Stimulated activated CD4-positive, alpha-beta T cell treated with anti-CD3 and anti-CD28 coated beads, TNF-alpha, amount 100 ng/mL, for 48 hours (primary cell): ENCODE results near the gene MKRN2.
"Not testable (repeated sequence)": the region's sequence is repeated elsewhere in the genome, so short reads cannot be mapped to it uniquely, and the experiment has no call there.

Source experiments
- DNase-seq, 3 donors: peaks; one replicate each; pipeline ENCODE4 v3.0.0-alpha.2; 2020; ENCODE audit warnings: low read depth in 3 of 3

MKRN2 gene

DNA sequence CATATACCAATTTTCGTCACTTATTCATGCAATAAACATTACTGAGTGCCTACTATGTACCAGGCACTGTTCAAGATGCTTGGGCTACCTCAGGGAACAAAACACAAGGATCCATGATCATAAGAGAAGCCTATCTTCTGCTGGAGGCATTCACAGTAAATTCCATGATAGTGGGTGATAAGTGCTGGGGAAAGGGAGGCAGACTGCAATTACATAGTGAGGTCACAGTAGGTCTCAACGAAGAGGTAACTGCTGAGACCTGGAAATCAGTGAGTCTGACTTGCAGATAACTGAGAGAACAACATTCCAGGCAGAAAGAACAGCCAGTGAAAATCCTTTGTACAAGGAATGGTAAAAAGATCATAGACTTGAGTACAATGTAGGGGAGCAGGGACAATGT is 73.4 kb downstream of the MKRN2 start:
- DNase-seq, result no peak

DNA sequence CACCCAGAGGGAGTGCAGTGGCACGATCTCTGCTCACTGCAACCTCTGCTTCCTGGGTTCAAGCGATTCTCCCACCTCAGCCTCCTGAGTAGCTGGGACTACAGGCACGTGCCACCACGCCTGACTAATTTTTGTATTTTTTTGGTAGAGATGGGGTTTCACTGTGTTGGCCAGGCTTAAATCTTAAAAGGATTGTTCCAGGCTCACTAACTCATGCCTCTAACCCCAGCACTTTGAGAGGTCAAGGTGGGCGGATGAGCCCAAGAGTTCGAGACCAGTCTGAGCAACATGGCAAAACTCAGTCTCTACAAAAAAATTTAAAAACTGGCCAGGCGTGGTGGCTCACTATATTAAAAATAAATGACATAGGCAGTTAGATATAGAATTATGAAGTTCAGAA is 74.0 kb downstream of the MKRN2 start:
- not testable (repeated sequence) for DNase-seq

DNA sequence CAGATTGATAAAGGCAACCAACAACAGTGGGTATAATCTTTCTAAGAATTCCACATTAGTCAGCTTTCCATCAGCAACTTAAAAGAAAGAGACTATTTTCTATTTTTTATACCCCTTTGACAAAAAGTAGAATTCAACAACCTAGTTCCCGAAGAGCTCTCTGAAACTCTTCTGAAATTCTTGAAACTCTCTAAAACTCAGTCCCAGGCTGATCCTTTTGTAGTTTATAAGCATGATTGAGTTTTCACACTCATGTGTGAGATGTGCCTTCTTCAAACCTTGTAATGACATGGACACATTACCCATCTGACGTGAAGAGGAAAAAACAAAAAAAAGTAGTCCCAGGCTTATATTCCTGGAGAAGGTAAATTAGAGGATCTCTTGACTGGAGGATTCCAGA is 75.6 kb downstream of the MKRN2 start:
- DNase-seq, result no peak

DNA sequence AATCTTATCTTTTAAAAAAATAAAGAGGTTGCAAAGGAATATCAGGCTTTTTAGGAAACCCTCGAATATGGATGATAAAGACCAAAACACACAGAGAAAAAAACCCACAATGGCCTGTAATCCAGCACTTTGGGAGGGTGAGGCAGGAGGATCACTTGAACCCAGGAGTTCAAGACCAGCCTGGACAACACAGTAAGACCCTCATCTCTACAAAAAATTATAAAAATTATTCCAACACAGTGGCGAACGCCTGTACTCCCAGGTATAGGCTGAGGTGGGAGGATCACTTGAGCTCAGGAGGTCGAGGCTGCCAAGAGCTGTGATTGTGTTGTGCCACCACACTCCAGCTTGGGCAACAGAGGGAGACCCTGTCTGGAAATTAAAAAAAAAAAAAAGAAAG is 76.2 kb downstream of the MKRN2 start:
- DNase-seq, result no peak
